HL-60 (cell line): ENCODE data around the gene GSTP1.

ENCODE experiments used
- GABPA ChIP-seq: IDR thresholded peaks from 2 replicates; pipeline ENCODE4 v1.6.1; 2012; ENCODE audit warnings: low read depth
- TF ChIP-seq, protein P1 (sequence below): IDR thresholded peaks from one replicate; pipeline ENCODE4 v1.5.1; 2011; ENCODE audit warnings: low read length, control low read depth, inconsistent platforms; ENCODE audit not compliant: insufficient read depth
- TF ChIP-seq, protein P2 (sequence below): IDR thresholded peaks from 2 replicates; pipeline ENCODE4 v1.6.1; 2012; ENCODE audit warnings: low read depth; ENCODE audit not compliant: insufficient replicate concordance

DNA sequence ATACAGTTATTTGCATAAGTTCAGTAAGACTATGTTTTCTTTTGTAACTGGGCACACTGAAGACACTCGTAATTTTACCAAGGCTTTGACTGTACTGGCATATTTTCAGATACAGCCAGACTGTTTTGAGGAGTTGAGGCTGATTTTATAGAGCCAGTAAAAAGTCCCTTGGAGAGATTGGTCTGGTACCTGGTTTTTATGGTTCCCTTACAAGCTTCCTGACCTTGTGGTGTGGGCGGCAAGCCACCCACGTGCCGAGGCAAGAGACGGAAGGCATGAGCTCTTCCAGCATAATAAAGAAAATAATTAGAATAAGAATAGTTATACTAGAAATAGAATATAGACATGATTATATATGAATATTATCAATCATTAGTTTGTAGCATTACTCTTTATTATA lies 11.3 kb upstream of the GSTP1 start:
- TF ChIP-seq, protein P1, sequence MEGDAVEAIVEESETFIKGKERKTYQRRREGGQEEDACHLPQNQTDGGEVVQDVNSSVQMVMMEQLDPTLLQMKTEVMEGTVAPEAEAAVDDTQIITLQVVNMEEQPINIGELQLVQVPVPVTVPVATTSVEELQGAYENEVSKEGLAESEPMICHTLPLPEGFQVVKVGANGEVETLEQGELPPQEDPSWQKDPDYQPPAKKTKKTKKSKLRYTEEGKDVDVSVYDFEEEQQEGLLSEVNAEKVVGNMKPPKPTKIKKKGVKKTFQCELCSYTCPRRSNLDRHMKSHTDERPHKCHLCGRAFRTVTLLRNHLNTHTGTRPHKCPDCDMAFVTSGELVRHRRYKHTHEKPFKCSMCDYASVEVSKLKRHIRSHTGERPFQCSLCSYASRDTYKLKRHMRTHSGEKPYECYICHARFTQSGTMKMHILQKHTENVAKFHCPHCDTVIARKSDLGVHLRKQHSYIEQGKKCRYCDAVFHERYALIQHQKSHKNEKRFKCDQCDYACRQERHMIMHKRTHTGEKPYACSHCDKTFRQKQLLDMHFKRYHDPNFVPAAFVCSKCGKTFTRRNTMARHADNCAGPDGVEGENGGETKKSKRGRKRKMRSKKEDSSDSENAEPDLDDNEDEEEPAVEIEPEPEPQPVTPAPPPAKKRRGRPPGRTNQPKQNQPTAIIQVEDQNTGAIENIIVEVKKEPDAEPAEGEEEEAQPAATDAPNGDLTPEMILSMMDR, result no peak
- TF ChIP-seq, protein P2, sequence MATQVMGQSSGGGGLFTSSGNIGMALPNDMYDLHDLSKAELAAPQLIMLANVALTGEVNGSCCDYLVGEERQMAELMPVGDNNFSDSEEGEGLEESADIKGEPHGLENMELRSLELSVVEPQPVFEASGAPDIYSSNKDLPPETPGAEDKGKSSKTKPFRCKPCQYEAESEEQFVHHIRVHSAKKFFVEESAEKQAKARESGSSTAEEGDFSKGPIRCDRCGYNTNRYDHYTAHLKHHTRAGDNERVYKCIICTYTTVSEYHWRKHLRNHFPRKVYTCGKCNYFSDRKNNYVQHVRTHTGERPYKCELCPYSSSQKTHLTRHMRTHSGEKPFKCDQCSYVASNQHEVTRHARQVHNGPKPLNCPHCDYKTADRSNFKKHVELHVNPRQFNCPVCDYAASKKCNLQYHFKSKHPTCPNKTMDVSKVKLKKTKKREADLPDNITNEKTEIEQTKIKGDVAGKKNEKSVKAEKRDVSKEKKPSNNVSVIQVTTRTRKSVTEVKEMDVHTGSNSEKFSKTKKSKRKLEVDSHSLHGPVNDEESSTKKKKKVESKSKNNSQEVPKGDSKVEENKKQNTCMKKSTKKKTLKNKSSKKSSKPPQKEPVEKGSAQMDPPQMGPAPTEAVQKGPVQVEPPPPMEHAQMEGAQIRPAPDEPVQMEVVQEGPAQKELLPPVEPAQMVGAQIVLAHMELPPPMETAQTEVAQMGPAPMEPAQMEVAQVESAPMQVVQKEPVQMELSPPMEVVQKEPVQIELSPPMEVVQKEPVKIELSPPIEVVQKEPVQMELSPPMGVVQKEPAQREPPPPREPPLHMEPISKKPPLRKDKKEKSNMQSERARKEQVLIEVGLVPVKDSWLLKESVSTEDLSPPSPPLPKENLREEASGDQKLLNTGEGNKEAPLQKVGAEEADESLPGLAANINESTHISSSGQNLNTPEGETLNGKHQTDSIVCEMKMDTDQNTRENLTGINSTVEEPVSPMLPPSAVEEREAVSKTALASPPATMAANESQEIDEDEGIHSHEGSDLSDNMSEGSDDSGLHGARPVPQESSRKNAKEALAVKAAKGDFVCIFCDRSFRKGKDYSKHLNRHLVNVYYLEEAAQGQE, result no peak
- TF ChIP-seq GABPA, result no peak
